GM10847 (cell line): ENCODE measurements around the gene SVIP.

Experiments used
- POLR2A ChIP-seq: IDR thresholded peaks from 2 replicates; pipeline ENCODE4 v1.6.1; 2011; ENCODE audit not compliant: insufficient read length; ENCODE audit errors: extremely low read depth

Gene SVIP

GRCh38 chr11:22829231-22830081 lies at the start of gene SVIP:
SVIP (minus strand) TSS chr11:22829801; CDS start chr11:22829748, 53 bp downstream.
- TF ChIP-seq POLR2A: peak; percentile 63

GRCh38 chr11:22878604-22879003 lies 49.0 kb upstream of the SVIP start:
- TF ChIP-seq POLR2A: no peak

GRCh38 chr11:22878039-22878438 lies 48.4 kb upstream of the SVIP start:
- no peak for TF ChIP-seq POLR2A

- TF ChIP-seq POLR2A: no peak
Measured at GRCh38 chr11:22875869-22876473, 46.4 kb upstream of the SVIP start.

- TF ChIP-seq POLR2A: no peak
Measured at GRCh38 chr11:22869325-22869724, 39.7 kb upstream of the SVIP start.

GRCh38 chr11:22860241-22860640 lies 30.6 kb upstream of the SVIP start, which contains the start of gene CCDC179:
CCDC179 (minus strand) TSS chr11:22860474; CDS start chr11:22860421, 53 bp downstream.
- no peak for TF ChIP-seq POLR2A

- TF ChIP-seq POLR2A: no peak
Measured at GRCh38 chr11:22859756-22860155, 30.2 kb upstream of the SVIP start.

GRCh38 chr11:22851477-22851876 lies 21.9 kb upstream of the SVIP start:
- TF ChIP-seq POLR2A: no peak

- no peak for TF ChIP-seq POLR2A
Measured at GRCh38 chr11:22846726-22847125, 17.1 kb upstream of the SVIP start.

GRCh38 chr11:22832315-22833015 lies 2.9 kb upstream of the SVIP start:
- TF ChIP-seq POLR2A: no peak

GRCh38 chr11:22830082-22830414 lies 447 bp upstream of the SVIP start:
- TF ChIP-seq POLR2A: no peak

GRCh38 chr11:22828373-22828772 lies 1.2 kb downstream of the SVIP start:
- TF ChIP-seq POLR2A: no peak

GRCh38 chr11:22822203-22822602 lies 7.4 kb downstream of the SVIP start:
- no peak for TF ChIP-seq POLR2A

- TF ChIP-seq POLR2A: no peak
Measured at GRCh38 chr11:22809893-22810292, 19.7 kb downstream of the SVIP start.

- no peak for TF ChIP-seq POLR2A
Measured at GRCh38 chr11:22808571-22809197, 20.9 kb downstream of the SVIP start.
